HepG2 (cell line): ENCODE results near the gene NCOA5. TPM values are rescaled to one million over a fixed set of nuclear protein-coding genes. Genes with fewer than 3 reads are reported as not detected.

Experiments used
- CEBPZ ChIP-seq: IDR thresholded peaks from 2 replicates; pipeline ENCODE4 v1.6.1; 2012; ENCODE audit warnings: low read length, improper control_type of control experiment
- DPF2 ChIP-seq: sonication (generic); formaldehyde crosslinking; IDR thresholded peaks from 2 replicates; pipeline ENCODE4 v1.4.0; 2020; ENCODE audit warnings: mild to moderate bottlenecking, low read depth, missing genetic modification reagents, borderline replicate concordance
- ESRRA ChIP-seq: sonication (generic); formaldehyde crosslinking; IDR thresholded peaks from 2 replicates; pipeline ENCODE4 v1.5.1; 2020; ENCODE audit warnings: mild to moderate bottlenecking, low read depth, missing genetic modification reagents
- GLMP ChIP-seq: sonication (generic); formaldehyde crosslinking; IDR thresholded peaks from 2 replicates; pipeline ENCODE4 v1.9.0; 2021; ENCODE audit warnings: missing genetic modification reagents, mild to moderate bottlenecking, borderline replicate concordance
- KLF15 ChIP-seq: sonication (generic); formaldehyde crosslinking; IDR thresholded peaks from 2 replicates; pipeline ENCODE4 v1.8.1; 2023; ENCODE audit warnings: borderline replicate concordance, mild to moderate bottlenecking, inconsistent platforms, missing genetic modification reagents, mixed read lengths
- MEIS2 ChIP-seq: sonication (generic); formaldehyde crosslinking; IDR thresholded peaks from 2 replicates; pipeline ENCODE4 v1.9.0; 2021; ENCODE audit warnings: mild to moderate bottlenecking, missing genetic modification reagents
- PPARG ChIP-seq: conservative IDR thresholded peaks from 2 replicates; pipeline ENCODE4 v1.6.1; 2016; ENCODE audit warnings: missing biosample characterization, missing genetic modification reagents
- RARG ChIP-seq: sonication (generic); formaldehyde crosslinking; IDR thresholded peaks from 2 replicates; pipeline ENCODE4 v1.4.0; 2020; ENCODE audit warnings: low read depth, mild to moderate bottlenecking, missing genetic modification reagents
- RXRA ChIP-seq: sonication (generic); formaldehyde crosslinking; IDR thresholded peaks from 2 replicates; pipeline ENCODE4 v1.5.1; 2020; ENCODE audit warnings: missing genetic modification reagents
- TCF12 ChIP-seq, 2 experiments: fragments of 450-650 bp in 1 of 2; sonication (generic) in 1 of 2; formaldehyde crosslinking in 1 of 2; IDR thresholded peaks; 2 replicates each; pipeline versions ENCODE4 v1.6.1 to v1.8.0; 2017 to 2022; ENCODE audit warnings: antibody characterized with exemption in 1 of 2, mild to moderate bottlenecking in 1 of 2, missing genetic modification reagents in 1 of 2, moderate library complexity in 1 of 2
- ZBTB4 ChIP-seq: sonication (generic); formaldehyde crosslinking; IDR thresholded peaks from 2 replicates; pipeline ENCODE4 v1.4.0; 2020; ENCODE audit warnings: missing genetic modification reagents, mild to moderate bottlenecking, borderline replicate concordance
- ZBTB46 ChIP-seq: sonication (generic); formaldehyde crosslinking; IDR thresholded peaks from 2 replicates; pipeline ENCODE4 v1.4.0; 2020; ENCODE audit warnings: mild to moderate bottlenecking, missing genetic modification reagents, borderline replicate concordance
- ZNF276 ChIP-seq: sonication (generic); formaldehyde crosslinking; IDR thresholded peaks from 2 replicates; pipeline ENCODE4 v1.4.0; 2020; ENCODE audit warnings: mild to moderate bottlenecking, low read depth, missing genetic modification reagents
- ZNF30 ChIP-seq: sonication (generic); formaldehyde crosslinking; IDR thresholded peaks from 2 replicates; pipeline ENCODE4 v1.5.0; 2020; ENCODE audit warnings: mild to moderate bottlenecking, missing genetic modification reagents
- ZNF317 ChIP-seq: sonication (generic); formaldehyde crosslinking; IDR thresholded peaks from 2 replicates; pipeline ENCODE4 v1.5.0; 2020; ENCODE audit warnings: mild to moderate bottlenecking, missing genetic modification reagents
- ZNF451 ChIP-seq: sonication (generic); formaldehyde crosslinking; IDR thresholded peaks from 2 replicates; pipeline ENCODE4 v1.5.0; 2020; ENCODE audit warnings: mild to moderate bottlenecking, missing genetic modification reagents
- ZNF737 ChIP-seq: sonication (generic); formaldehyde crosslinking; IDR thresholded peaks from 2 replicates; pipeline ENCODE4 v1.5.0; 2020; ENCODE audit warnings: missing genetic modification reagents, mild to moderate bottlenecking, borderline replicate concordance
- ZNF749 ChIP-seq: sonication (generic); formaldehyde crosslinking; IDR thresholded peaks from 2 replicates; pipeline ENCODE4 v1.8.0; 2022; ENCODE audit warnings: mild to moderate bottlenecking, missing genetic modification reagents, moderate library complexity, borderline replicate concordance
- ZSCAN9 ChIP-seq: IDR thresholded peaks from 2 replicates; pipeline ENCODE4 v1.6.1; 2016; ENCODE audit warnings: borderline replicate concordance
- polyA plus RNA-seq, 8 experiments: library from polyadenylated mRNA; depleted of rRNA in 3 of 8; stranded (reverse) in 7 of 8; unstranded in 1 of 8; fragments of >200 nt; fragmentation: Illumina TruSeq in 4 of 8; extraction: Trizol in 4 of 8; gene quantifications; 2 replicates each; pipeline versions ENCODE4 v1.2.1 to v1.2.3, GENCODE V29; 2011 to 2016; ENCODE audit warnings: low read depth in 4 of 8, missing spikeins in 1 of 8, mixed read lengths in 1 of 8; ENCODE audit not compliant: insufficient read depth in 1 of 8
- total RNA-seq, 5 experiments: library from RNA; depleted of rRNA; stranded (reverse); fragments of >200 nt; fragmentation: Illumina TruSeq; extraction: Trizol; gene quantifications; 2 replicates each; pipeline ENCODE4 v1.2.3, GENCODE V29; 2016; ENCODE audit warnings: low read depth in 1 of 5

The NCOA5 gene
- total and polyA plus RNA-seq, 2 of the 13 experiments (the other 11 are each of a cell fraction or from before 2014, with no cell fraction given): 16.5 to 28.4 TPM

- TF ChIP-seq ZNF276 (CRISPR knock-in tag) (no peak; the same call in 1 of the 2 replicates), ZSCAN9 (CRISPR knock-in tag) (no peak), TCF12 (IDR thresholded peaks at IDR 0.05) (no peak), TCF12 (CRISPR knock-in tag; IDR thresholded peaks at IDR 0.05) (no peak), MEIS2 (CRISPR knock-in tag) (no peak), ZBTB46 (CRISPR knock-in tag) (no peak), ZNF317 (peak; percentile 68), ESRRA (CRISPR knock-in tag) (no peak), GLMP (CRISPR knock-in tag) (0 out of 2 replicates have a peak, but pooled peaks have one; percentile 25), KLF15 (CRISPR knock-in tag) (no peak), ZNF451 (CRISPR knock-in tag) (no peak), ZNF30 (CRISPR knock-in tag) (no peak; the same call in 1 of the 2 replicates), PPARG (CRISPR knock-in tag) (no peak), CEBPZ (no peak), RARG (CRISPR knock-in tag) (0 out of 2 replicates have a peak, but pooled peaks have one; percentile 6), ZNF737 (CRISPR knock-in tag) (no peak), ZNF749 (no peak), DPF2 (CRISPR knock-in tag) (no peak), RXRA (peak; percentile 44; the same call in 1 of the 2 replicates), ZBTB4 (CRISPR knock-in tag) (no peak)
Measured at GRCh38 chr20:46089167-46089416, 670 bp downstream of the NCOA5 start (continued).
